ENCODE results near the gene ANGEL1.

GRCh38 chr14:76808011-76808410, 4.7 kb downstream of the ANGEL1 start:
- TF ChIP-seq CTCF (IDR thresholded peaks at IDR 0.05; ENCODE audit: poor library complexity), result no peak
- TF ChIP-seq EZH2phosphoT487 (IDR thresholded peaks at IDR 0.05; ENCODE audit: low read depth, severe bottlenecking, unreplicated experiment), result no peak
- TF ChIP-seq EZH2 (IDR thresholded peaks at IDR 0.05; ENCODE audit: borderline replicate concordance), result no peak
